GM15510 (cell line): ENCODE data around the gene KCNG2.

Experiments
- POLR2A ChIP-seq: IDR thresholded peaks from 3 replicates; pipeline ENCODE4 v1.6.1; 2011; ENCODE audit warnings: borderline replicate concordance; ENCODE audit not compliant: insufficient read length; ENCODE audit errors: extremely low read depth

KCNG2 gene

DNA sequence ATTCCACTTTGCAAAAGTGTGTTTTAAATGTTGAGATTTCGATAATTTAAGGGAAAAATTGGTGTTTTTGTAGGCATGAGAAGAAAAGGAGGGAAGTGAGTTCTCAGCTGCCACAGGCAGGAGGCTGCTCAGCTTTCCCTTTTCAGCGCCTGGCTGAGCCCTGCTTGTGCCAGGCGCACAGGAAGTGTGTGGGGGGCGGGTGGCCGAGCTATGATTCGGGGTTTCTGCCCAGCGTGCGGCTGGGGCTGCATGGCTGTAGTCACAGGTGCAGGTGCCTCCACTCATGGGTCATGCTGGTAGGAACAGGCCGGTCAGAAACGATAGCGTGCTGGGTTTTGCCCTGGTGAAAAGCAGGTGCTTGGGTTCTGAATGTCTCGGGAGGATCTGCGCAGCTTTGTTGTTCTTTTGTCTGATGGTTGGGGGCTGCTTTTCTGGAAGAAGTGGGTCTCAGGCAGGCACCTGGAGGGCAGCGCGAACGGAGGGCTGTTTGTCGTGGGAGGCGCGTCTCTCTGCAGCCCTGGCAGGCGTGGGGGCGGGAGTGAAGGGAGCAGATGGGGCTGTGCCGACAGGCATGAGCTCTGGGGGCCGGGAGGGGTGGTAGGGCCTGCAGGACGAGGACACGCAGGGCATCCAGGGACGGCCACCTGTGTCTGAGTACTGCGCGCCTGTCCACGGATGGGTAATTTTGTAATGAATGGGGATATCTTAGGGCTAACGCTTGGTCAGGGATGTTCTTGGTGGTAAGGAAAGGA, 2.1 kb downstream of the KCNG2 start:
- no peak for TF ChIP-seq POLR2A

DNA sequence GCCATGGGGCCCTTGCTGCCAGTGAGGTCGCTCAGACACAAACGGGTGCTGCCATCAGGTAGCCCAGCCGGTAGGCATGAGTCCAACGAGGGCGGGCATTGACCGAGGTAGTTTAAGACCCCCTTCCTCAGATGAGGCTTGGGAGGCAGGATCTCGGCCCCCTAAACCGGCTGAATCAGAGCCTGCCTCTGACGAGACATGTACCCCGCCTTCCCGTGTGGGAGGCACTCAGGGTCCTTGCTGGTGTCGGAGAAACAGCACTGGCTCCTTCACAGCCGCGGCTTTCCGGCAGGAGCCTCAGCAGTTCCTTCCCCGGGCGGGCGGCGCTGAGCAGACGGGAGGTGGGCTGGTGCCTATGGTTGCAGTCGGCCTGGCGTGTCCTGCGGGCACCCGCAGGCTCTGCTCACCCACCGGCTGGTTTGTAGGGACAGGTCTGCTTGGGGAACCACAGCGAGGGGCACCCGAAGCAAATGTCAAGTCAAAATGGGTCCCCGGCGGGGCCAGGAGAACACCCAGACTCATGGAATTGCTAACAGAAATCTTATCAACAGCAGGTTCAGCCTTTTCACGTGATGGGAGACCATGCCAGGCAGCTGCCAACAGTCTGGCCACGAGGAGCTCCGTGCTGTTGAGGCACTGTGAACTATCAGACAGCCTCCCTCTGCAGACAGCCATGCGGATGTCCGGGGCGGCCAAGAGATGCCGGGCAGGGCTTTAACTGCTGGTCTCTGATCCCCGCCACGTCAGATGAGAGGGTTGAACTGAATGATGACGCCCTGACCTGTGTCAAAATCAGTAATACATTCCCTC, 2.8 kb downstream of the KCNG2 start:
- no peak for TF ChIP-seq POLR2A

DNA sequence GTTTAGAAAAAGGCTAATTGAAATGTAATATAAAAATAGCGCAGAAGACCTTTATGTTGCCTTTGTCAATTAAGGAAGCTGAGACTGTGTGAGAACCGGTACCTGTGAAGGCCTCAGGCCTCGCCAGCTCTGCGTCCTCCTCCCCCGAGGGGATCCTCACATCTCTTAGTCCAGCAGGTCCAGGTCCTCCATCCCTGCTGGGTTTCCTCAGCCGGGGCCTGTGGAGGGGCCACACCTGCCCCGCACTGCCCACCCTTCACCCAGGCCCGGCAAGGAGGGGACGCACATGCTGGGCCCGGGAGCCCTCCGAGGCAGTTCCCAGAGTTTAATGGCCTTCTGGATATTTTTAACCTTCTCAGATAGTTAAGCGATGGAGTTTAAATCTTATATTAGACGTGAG, 3.5 kb downstream of the KCNG2 start:
- no peak for TF ChIP-seq POLR2A

DNA sequence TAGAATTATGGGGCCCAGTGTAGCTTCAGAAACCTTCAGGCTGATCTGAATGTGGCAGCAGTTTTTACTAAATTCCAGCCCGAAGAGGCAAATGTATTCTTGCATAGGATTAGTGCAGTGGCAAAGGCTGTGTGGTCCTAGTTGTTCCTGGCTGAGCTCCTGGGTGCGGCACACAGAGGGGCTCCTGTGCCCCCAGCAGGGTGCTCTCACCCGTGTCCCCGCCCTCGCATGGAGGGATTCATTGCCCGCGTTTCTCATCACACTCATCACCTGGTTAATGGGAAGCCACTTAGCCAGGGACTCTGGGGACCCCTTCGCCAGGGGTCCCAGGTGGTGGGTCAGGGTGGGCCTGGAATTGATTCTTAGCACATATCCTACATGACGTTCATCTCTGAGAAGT, 3.9 kb downstream of the KCNG2 start:
- no peak for TF ChIP-seq POLR2A

DNA sequence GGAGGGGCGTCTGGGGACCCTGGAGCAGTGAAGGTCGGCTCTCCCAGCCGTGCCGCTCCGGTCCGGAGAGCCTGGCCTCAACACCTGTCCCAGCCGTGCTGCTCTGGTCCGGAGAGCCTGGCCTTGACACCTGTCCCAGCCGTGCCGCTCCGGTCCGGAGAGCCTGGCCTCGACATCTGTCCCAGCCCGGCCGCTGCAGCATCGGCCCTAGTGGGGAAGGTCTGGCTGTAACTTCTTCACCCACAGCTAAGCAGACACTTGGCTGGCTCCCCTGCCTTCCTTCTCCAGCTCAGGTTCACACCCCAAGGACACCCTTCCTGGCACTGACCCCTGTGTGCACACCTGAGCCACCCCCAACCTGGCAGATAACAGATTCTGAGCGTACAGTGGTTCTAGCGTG, 4.6 kb downstream of the KCNG2 start:
- no peak for TF ChIP-seq POLR2A

DNA sequence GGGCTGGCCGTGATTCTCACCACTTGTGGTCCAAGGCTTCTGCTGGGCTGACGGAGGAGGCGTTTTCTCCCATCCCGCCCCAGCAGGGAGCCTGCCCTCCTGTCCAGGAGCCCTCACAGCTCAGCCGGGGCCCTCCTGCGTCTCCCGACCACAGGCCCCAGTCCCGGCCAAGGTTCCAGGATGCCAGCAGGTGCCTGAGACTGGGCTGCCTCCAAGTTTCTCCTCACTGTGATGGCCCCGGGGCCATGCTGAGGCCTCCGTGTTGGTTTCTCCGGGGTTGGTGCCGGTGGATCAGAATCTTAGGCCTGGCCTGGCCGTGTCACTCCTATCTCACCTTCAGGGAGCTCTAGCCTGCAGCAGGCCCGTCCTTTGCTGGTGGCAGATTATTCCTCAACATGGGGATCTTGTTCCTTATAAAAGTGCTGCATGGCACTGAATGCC, 5.9 kb downstream of the KCNG2 start:
- no peak for TF ChIP-seq POLR2A

DNA sequence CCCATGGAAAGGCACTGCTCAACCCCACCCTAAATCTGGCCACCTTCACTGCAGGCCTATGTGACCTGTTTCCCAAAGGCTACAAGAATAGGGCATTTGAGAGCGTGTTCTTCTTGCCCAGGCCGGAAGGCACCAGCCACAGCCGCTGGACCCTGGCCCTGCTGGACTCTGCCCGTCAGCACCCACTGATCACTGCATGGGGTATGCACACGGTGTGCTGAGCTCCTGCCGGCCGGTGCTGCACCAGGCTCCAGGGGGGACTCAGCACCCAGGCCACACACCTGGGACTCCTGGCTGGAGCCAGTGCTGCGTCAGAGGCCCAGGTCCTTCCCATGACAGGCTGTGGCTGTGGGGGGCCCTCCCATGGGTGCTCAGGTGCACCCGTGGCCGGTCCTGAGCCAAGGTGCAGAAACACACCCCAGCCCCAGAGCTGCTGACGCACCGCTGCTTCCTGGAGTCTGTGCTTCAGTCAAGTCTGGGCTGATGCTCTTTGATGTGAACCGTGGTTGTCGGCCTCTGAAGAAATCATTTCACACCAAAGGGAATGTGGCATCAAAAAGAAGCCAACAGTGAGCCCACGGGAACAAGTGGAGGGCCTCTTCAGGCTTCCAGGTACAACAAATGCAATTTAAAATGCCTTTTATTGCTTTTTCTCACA, 6.5 kb downstream of the KCNG2 start:
- TF ChIP-seq POLR2A: no peak

DNA sequence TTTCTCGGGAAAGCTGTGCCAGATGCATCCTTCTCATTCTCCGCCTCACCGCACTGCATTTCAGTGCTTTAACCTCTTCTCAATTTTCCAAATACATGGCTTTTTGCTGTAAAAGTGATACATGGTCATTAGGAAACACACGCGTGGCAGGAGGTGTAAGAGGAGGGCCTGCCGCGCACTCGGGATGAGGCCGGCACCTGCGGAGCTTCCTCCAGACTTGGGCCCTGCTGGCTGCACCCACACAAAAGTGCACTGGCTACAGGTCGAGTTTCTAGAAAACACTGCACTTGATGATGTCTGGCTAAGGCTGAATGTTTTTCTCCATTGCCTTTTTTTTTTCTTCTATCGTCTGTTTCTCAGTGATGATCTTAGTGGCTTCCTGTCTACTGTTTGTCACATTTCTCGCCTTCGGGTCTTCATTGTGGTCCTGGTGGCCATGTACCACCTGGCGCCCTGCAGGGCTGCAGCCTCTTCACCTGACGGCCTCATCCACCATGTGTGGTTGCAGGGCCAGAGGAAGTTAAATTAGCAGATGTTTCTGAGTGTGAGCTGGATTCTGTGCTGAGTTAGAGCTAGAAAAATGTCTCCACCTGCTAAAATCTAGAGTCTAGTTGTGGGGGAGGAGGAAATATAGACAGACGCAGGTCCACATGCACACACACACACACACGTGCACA, 7.6 kb downstream of the KCNG2 start:
- no peak for TF ChIP-seq POLR2A

DNA sequence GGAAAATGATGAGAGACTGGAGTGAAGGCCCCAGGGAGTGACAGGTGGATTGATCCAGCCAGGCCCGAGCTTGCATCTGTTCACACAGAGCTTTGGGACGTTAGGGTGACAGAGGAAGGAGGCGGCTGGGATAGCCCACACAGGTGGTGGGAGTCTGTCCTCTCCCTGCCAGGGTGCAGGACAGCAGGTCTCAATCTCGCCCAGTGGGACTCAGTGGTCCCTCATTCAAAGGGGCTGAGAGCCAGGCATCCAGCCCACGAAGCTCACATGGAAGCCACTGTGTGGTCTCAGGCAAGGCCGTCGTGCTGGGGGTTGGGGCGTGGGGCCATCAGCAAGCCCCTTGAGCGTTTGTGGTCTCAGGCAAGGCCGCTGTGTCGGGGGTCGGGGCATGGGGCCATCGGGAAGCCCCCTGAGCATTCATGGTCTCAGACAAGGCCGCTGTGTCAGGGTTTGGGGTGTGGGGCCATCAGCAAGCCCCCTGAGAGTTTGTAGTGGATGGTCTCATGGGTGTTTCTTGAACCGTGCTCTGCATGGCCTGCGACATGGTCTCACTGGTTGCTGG, 8.3 kb downstream of the KCNG2 start:
- no peak for TF ChIP-seq POLR2A

DNA sequence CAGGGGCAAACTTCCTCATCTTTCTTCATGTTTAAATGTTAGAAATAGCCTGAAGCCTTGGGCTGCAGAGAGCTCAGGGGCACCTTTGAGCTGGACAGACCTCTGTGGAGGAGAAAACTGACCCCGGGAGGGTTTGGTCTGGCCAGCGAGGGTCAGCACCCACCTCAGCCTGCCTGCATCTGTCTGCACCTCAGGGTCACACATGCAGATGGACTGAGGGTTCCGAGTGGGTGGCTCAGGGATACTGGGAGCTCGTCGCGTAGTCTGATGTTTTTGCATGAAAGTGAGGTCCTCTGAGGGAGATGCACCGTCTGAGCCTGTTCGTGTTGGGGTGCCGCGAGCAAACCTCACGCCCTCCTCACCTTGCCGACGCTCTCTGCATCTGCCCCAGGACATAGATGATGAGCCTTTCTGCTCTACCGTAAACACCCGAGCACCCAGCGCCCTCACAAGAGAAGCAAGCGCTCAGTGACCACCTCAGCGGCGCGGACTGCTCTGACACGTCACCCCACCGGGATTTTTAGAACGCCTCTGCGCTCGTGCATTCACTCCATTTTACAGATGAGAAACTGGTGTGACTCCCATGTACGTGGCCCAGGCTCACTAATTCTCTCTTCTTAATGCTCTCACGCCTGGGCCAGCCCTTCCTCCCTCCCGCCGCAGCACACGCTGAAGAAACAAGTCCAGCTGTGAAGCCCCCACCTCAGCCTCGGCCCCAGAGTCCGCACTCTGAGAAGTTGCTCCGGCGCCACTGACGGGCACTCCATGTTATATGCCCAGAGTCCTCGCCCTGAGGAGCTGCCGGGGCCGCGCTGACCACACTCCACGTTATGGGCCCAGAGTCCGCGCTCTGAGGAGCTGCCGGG, 9.5 kb downstream of the KCNG2 start:
- TF ChIP-seq POLR2A: no peak

DNA sequence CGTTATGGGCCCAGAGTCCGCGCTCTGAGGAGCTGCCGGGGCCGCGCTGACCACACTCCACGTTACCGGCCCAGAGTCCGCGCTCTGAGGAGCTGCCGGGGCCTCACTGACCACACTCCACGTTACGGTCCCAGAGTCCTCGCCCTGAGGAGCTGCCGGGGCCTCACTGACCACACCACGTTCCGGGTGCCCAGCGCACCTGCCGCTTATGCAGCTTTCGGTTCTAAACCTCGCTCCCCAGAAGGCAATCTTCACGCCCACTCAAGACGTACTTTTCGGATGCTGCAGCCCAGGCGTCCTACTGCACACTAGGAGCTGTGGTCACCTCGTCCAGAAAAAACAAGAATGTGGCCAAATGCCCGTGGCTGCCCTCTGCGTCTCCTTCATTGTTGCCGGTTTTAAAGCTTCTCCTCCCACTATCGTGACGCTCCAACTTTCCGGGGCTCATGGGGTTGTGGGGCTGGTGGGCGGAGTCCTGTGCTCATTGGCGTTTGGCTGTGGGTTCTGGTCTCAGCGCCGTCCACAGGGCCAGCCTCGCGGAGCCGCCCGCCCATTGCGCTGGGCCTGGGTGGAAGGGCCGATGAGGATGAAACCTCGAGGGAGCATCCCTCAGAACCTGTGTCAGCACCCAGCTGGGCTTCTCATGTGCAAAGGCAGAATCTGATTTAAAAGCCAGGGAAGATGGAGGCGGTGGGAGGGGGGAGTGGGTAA, 11.9 kb downstream of the KCNG2 start:
- no peak for TF ChIP-seq POLR2A

DNA sequence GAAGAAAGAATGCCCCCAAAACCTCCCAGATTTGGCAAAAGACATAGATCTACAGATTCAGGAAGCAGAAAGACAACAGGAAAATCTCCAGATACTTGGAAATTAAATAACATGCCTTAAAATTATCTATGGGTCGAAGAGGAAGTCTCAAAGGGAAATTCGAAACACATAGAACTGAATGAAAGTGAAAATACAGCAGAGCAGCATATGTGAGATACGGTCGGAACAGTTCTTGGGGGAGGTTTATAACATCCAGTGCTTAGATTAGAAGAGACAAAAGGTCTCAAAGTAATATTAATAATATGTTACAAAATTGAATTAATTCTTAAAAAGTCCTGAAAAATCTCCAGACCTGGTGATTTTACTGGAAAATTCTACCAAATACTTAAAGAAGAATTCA, 14.3 kb downstream of the KCNG2 start:
- no peak for TF ChIP-seq POLR2A

DNA sequence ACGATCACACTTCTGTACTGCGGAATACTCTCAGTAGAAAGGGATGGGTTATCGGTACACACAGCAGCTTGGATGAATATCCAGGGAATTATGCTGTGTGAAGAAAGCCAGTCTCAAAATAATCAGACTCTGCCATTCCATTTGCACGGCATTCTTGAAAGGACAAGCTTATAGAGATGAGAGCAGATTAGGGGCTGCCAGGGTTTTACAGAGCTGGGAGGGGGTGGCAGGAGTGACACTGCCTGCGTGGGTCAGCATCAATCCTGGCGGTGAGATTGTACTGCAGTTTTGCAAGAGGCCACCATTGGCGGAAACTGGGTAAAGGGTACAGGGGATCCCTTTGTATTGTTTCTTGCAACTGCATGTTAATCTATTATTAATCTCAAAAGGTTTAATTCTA, 16.6 kb downstream of the KCNG2 start:
- TF ChIP-seq POLR2A: no peak

DNA sequence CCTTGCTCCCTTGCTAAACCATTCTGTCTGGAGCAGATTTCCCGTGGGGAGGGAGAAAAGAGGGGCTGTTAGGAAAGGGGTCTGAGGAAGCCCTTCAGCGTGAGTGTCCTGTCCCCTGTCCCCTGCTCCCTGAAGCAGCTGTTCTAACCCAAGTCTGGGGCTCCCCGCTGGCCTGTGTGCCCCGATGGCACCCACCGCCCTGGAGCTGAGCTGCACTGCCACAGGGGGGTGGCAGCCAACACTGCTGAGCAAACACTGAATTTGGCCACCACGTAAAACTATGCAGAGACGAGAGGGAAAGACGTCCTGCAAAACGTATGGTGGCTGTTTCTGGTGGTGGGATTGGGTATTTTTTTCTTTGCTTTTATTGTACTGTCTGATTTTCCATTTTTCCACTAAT, 17.9 kb downstream of the KCNG2 start:
- TF ChIP-seq POLR2A: no peak

DNA sequence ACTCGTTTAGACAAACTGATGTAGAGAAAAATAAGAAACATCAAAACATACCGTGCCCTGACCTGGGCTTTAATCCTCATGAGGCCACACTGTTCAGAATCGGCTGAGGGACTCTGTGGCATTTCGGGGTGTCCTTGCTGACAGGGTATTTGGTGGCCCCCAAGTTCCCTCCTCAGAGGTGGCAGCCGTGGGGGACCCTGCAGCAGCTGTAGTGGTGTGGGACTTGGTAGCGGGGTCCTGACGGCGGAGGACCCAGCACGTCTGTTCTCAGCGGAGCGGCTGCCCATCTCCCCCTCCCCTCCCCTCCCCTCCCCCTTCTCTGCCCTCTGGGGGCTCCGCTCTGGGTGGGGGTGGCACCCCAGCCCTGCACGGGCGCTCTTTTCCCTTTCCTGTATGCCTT, 18.4 kb downstream of the KCNG2 start:
- TF ChIP-seq POLR2A: no peak
